ENCODE measurements around the gene ODF4.
A peak's percentile ranks its signal among the peaks of the same experiment; 100 is the strongest.

ODF4 gene

DNA sequence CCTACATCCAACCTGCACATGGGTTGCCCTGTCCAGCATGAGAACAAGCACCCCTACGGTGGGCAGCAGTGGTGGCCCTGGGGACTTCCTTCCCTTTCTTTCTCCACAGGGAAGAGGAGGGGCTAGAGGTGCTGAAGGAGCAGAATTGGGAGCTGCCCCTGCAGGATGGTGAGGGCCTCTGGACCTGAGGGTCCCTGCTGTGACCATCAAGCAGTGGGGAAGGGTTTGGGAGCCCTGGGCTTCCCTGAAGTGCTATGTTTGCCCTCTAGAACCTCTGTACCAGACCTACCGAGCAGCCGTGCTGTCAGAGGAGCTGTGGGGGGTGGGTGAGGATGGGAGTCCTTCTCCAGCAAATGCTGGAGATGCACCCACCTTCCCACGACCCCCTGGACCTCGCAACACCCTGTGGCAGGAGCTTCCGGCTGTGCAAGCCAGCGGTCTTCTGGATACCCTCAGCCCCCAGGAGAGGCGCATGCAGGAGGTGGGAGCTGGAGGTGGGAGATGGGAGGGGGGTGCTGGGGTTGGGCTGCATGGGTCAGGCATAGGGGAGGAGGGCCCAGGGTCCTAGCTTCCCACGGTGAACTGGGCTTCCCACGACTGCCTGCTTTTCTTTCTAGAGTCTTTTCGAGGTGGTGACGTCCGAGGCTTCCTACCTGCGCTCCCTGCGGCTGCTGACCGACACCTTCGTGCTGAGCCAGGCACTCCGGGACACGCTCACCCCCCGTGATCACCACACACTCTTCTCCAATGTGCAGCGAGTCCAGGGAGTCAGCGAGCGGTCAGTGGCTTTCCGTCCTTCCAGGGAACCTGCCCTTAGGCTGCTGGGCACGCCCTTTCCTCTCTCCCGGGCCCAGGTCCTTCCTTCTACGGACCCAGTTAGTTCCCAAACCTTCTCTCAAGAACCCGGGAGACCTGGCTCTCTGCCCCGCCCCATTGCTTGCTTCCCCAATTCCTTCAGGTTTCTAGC is 24.6 kb upstream of the ODF4 start:
- no peak for DNase-seq (ENCODE audit: extremely low spot score)
- TF ChIP-seq, protein P1, sequence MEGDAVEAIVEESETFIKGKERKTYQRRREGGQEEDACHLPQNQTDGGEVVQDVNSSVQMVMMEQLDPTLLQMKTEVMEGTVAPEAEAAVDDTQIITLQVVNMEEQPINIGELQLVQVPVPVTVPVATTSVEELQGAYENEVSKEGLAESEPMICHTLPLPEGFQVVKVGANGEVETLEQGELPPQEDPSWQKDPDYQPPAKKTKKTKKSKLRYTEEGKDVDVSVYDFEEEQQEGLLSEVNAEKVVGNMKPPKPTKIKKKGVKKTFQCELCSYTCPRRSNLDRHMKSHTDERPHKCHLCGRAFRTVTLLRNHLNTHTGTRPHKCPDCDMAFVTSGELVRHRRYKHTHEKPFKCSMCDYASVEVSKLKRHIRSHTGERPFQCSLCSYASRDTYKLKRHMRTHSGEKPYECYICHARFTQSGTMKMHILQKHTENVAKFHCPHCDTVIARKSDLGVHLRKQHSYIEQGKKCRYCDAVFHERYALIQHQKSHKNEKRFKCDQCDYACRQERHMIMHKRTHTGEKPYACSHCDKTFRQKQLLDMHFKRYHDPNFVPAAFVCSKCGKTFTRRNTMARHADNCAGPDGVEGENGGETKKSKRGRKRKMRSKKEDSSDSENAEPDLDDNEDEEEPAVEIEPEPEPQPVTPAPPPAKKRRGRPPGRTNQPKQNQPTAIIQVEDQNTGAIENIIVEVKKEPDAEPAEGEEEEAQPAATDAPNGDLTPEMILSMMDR (IDR thresholded peaks at IDR 0.05; ENCODE audit: control extremely low read depth, extremely low read depth, low read depth, missing control alignments) = no peak
- ChIA-PET POLR2A (no interaction called here), CTCF (interaction anchor here (2.0 kb wide), 1 partner anchor 14 kb away, joined by 6 read pairs; no protein-coding TSS in a partner anchor)

DNA sequence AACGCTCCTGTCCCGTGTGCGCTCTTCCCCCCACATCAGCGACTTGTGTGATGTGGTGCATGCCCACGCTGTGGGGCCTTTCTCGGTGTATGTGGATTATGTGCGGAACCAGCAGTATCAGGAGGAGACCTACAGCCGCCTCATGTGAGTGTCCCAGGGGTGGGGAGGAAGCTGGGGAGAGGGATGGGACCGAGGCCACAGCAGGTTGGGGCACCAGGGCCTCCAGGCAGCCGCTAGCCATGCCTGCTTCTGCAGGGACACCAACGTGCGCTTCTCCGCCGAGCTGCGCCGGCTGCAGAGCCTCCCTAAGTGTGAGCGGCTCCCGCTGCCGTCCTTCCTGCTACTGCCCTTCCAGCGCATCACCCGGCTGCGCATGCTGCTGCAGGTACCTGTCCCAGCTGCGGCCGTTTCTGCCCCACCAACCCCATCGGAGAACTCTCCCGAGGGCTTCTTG is 23.8 kb upstream of the ODF4 start:
- TF ChIP-seq, protein P1 (IDR thresholded peaks at IDR 0.05; ENCODE audit: control extremely low read depth, extremely low read depth, low read depth, missing control alignments) = no peak
- CTCF ChIA-PET = no interaction called here
- no peak for DNase-seq (ENCODE audit: extremely low spot score)
- POLR2A ChIA-PET = no interaction called here

DNA sequence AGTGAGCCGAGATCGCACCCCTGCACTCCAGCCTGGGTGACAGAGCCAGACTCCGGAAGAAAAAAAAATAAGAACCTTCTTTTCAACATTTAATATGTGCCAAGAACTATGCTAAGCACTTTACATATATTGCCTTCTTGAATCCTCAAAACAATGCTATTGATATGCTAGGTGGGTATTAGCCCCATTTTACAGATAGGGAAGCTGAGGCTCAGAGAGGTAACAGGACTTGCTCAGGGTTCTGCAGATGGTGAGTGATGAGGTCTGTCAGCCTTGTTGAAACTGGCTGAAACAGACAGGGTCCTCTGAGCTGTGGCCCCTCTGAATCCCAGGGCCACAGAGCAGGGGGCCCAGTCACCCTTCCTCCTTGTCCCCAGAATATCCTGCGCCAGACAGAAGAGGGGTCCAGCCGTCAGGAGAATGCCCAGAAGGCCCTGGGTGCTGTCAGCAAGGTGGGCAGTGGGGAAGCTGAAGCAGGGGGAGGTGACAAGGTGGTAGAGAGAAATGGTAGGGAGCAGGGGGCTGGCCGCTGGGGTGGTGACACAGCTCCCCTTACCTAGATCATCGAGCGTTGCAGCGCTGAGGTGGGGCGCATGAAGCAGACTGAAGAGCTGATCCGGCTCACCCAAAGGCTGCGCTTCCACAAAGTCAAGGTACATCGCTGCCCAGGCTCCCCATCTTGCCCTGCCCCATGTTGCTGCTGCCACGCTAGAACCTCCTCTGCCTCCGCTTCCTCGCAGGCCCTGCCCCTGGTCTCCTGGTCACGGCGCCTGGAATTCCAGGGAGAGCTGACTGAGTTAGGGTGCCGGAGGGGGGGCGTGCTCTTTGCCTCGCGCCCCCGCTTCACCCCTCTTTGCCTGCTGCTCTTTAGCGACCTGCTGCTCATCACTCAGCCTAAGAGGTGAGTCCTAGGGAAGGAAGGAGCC is 21.4 kb upstream of the ODF4 start:
- TF ChIP-seq, protein P1 (IDR thresholded peaks at IDR 0.05; ENCODE audit: control extremely low read depth, extremely low read depth, low read depth, missing control alignments) = no peak
- ChIA-PET POLR2A (interaction anchor here (0.6 kb wide), 1 partner anchor 146 kb away, joined by 3 read pairs; no protein-coding TSS in a partner anchor), CTCF (interaction anchor here (2.2 to 4.1 kb wide), 2 partner anchors 14 to 17 kb away, joined by 6 to 17 read pairs; no protein-coding TSS in a partner anchor)
- DNase-seq (ENCODE audit: extremely low spot score) = no peak

DNA sequence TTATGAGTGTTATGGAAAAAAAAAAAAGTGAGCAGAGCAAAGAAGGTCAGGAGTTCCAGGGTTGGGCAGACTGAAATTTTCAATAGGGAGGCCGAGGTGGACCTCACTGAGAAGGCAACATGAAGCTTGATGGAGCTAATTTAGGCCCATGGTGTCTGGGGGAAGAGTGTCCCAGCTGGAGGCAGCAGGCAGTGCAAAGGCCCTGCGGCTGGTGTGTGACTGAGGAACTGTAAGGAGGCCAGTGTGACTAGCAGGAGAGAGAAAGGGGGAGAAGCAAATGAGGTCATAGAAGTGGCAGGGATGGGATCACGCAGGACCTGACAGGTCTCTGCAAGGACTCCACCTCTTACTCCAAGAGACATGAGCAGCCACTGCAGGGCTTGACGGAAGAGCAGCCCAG is 19.4 kb upstream of the ODF4 start:
- DNase-seq (ENCODE audit: extremely low spot score) = no peak
- TF ChIP-seq, protein P1 (IDR thresholded peaks at IDR 0.05; ENCODE audit: control extremely low read depth, extremely low read depth, low read depth, missing control alignments) = no peak
- CTCF ChIA-PET = interaction anchor here (4.1 kb wide), 1 partner anchor 19 kb away, joined by 17 read pairs; no protein-coding TSS in a partner anchor
- POLR2A ChIA-PET = no interaction called here

DNA sequence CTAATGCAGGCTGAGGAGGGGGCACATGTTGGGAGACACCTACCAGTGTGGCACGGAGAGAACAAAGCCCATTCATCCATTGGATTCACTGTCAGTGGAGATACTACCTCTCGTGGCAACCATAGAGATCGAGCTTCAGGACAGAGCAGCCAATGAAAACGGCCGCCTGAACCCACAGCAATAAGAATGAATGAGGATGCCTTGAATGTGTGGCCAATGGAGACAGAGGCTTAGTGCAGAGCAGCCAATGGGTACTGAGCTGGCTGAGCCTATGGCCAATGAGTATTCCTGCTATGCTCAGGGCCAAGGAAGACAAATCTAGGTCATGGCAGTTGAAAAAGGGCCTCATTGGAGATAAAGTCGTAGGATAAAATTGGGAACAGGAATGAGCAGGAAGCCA is 18.6 kb upstream of the ODF4 start:
- peak; percentile 8 for DNase-seq (ENCODE audit: extremely low spot score)
- TF ChIP-seq, protein P1 (IDR thresholded peaks at IDR 0.05; ENCODE audit: control extremely low read depth, extremely low read depth, low read depth, missing control alignments) = no peak
- ChIA-PET CTCF (no interaction called here), POLR2A (no interaction called here)

DNA sequence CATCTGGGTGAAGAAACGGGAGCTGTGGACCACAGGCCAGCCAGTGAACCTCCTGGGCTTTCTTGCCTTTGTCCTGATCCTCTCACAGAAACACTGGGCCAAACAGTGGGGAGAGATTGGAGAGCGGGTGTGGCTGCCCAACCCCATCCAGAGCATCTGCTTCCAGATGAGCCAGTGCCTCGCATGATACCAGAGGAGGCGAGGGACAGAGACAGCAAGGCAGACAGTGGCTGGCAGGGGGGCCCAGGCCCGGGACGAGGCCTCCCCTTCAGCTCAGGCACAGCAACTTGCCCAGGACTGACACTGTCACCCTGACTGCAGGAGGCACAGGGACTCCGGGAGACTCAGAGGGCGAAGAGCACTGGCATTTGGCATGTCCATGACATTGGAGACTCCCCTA is 17.6 kb upstream of the ODF4 start:
- ChIA-PET POLR2A (no interaction called here), CTCF (no interaction called here)
- peak; percentile 9 for DNase-seq (ENCODE audit: extremely low spot score)
- TF ChIP-seq, protein P1 (IDR thresholded peaks at IDR 0.05; ENCODE audit: control extremely low read depth, extremely low read depth, low read depth, missing control alignments) = no peak

Data from GM10248 (cell line).